Upper lobe of left lung (tissue), 6 donors: Measurements from ENCODE around the gene ZNF735. TPM values are rescaled to one million over a fixed set of nuclear protein-coding genes. Genes with fewer than 3 reads are reported as not detected.
"Not testable (repeated sequence)": the region's sequence is repeated elsewhere in the genome, so short reads cannot be mapped to it uniquely, and the experiment has no call there.

Experiments
- ATAC-seq, 2 donors: fragments of 200-7000 bp; cut with Tn5 transposase; one replicate each; pipeline ENCODE4 v1.9.1; 2022; ENCODE audit warnings: mild to moderate bottlenecking in 2 of 2, moderate library complexity in 2 of 2; ENCODE audit not compliant: low FRiP score in 2 of 2
- DNase-seq, 2 donors: peaks; one replicate each; pipeline ENCODE4 v3.0.0-alpha.2; 2019 to 2020
- H3K27ac ChIP-seq, 4 donors: fragments of 200-600 bp; sonication (generic); one replicate each; pipeline ENCODE4 v1.5.1; 2016 to 2019
- H3K27me3 ChIP-seq, 4 donors: fragments of 200-600 bp; sonication (generic); one replicate each; pipeline ENCODE4 v1.5.1; 2017 to 2019
- H3K36me3 ChIP-seq, 4 donors: fragments of 200-600 bp; sonication (generic); one replicate each; pipeline ENCODE4 v1.5.1; 2016 to 2019
- H3K4me1 ChIP-seq, 4 donors: fragments of 200-600 bp; sonication (generic); one replicate each; pipeline ENCODE4 v1.5.1; 2018 to 2019
- H3K4me3 ChIP-seq, 4 donors: fragments of 200-600 bp; sonication (generic); one replicate each; pipeline ENCODE4 v1.5.1; 2017 to 2019; ENCODE audit warnings: mild to moderate bottlenecking in 2 of 4, moderate library complexity in 1 of 4
- H3K9me3 ChIP-seq, 4 donors: fragments of 200-600 bp; sonication (generic); one replicate each; pipeline ENCODE4 v1.5.1; 2018 to 2019
- CTCF ChIP-seq, 6 experiments: fragments of 450-650 bp in 4 of 6; fragments of 200-600 bp in 2 of 6; sonication (generic) in 2 of 6; IDR thresholded peaks; one replicate each; pipeline ENCODE4 v1.5.1; 2016 to 2019; ENCODE audit warnings: antibody characterized with exemption in 6 of 6
- EP300 ChIP-seq, 4 donors: sonication (generic); formaldehyde crosslinking; IDR thresholded peaks; one replicate each; pipeline ENCODE4 v1.5.1; 2017; ENCODE audit warnings: antibody characterized with exemption in 4 of 4, control low read depth in 2 of 4
- POLR2A ChIP-seq, 4 donors: fragments of 450-650 bp; IDR thresholded peaks; one replicate each; pipeline ENCODE4 v1.5.1; 2016 to 2017; ENCODE audit warnings: antibody characterized with exemption in 4 of 4, mild to moderate bottlenecking in 2 of 4
- POLR2AphosphoS5 ChIP-seq, 2 donors: sonication (generic); formaldehyde crosslinking; IDR thresholded peaks; one replicate each; pipeline ENCODE4 v1.5.1; 2017; ENCODE audit warnings: antibody characterized with exemption in 2 of 2
- WGBS, 2 donors: methylation state at CpG; one replicate each; pipeline ENCODE4 v1.1.5; 2017 to 2018; 5-methylcytosine and 5-hydroxymethylcytosine counted together
- total RNA-seq, 6 donors: library from RNA; depleted of rRNA in 4 of 6; stranded (reverse); fragments of >200 nt in 4 of 6; gene quantifications; one replicate each; pipeline versions ENCODE4 v1.1.0 to v1.2.1, GENCODE V29; 2016 to 2021
- donor health status: DM: no; HTN: no; CAD: no; lungs with moderate emphysema.
- donor health status: DM: no; HTN: yes; CAD: no; lungs with severe emphysema.

ZNF735 gene
- not detected for total RNA-seq

DNA sequence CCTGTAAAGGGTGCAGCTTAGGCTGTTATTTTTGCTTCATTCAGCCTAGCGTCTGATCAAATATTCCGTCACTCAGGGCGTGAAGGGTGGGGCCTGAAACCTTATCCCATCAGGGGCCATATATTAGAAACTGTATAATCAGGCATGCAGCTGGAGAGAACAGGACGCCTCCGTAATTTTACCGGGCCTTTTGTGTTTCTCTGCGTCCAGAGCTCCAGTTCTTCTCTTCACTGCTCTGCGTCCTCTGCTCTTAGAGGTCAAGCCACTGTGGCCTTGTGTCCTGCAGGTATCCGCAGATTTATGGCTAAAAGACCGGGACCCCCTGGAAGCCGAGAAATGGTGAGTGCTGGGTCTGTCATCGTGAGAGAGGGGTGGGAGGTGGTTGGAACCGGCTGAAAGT lies at the start of gene ZNF735:
TSS of gene ZNF735 (plus strand) at position 301 of the 400 bp plus-strand sequence. CDS start at position 301, 0 bp downstream.
- ATAC-seq (no peak), DNase-seq (no peak)
- no peak within 1 kb of the TSS for H3K27ac ChIP-seq
- H3K36me3 ChIP-seq = no peaks in the 10 kb centered on the region
- H3K4me3 ChIP-seq = no peak within 1 kb of the TSS
- TF ChIP-seq CTCF (IDR thresholded peaks at IDR 0.05) = no peak
- TF ChIP-seq POLR2A (IDR thresholded peaks at IDR 0.05) = no peak
- TF ChIP-seq POLR2AphosphoS5 (IDR thresholded peaks at IDR 0.05) = no peak
- no peak for TF ChIP-seq EP300 (IDR thresholded peaks at IDR 0.05)
- H3K9me3 ChIP-seq = peaks cover 0 to 46% (median 16%) of the 10 kb centered on the region in 4 donors
- 82 to 86% methylated on average over 13 of the region's 13 CpGs for WGBS, 2 donors
- H3K4me1 ChIP-seq = no peaks in the 10 kb centered on the region
- H3K27me3 ChIP-seq = no peaks in the 10 kb centered on the region

DNA sequence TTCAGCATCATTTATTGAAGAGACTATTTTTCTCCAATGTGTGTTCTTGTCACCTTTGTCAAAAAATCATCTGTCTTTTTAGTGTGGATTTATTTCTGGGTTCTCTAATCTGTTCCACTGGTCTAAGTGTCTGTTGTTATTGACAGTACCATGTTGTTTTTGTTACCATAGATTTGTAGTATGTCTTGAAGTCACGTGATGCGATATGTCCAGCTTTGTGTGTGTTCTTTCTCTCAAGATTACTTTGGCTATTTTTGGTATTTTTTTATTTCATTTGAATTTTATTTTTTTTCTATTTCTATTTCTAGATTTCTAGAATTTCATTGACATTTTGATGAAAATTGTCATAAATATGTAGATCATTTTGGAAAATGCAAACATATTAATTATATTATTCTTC lies 36.0 kb upstream of the ZNF735 start:
- peaks cover 0 to 19% (median 3%) of the 10 kb centered on the region in 4 donors for H3K9me3 ChIP-seq
- 77 to 86% methylated on average over 2 of the region's 2 CpGs for WGBS, 2 donors
- H3K4me1 ChIP-seq, H3K27me3 ChIP-seq, ATAC-seq, DNase-seq, H3K4me3 ChIP-seq, H3K36me3 ChIP-seq, H3K27ac ChIP-seq: not testable (repeated sequence)

GRCh38 chr7:64174328-64174727 lies 32.7 kb upstream of the ZNF735 start:
- ATAC-seq = peak in 1 of 2 donors; percentile 65
- DNase-seq = peak in 1 of 2 donors; percentile 43
- 71 to 78% methylated on average over 5 of the region's 5 CpGs for WGBS, 2 donors

GRCh38 chr7:64174941-64175340 lies 32.1 kb upstream of the ZNF735 start:
- Histone ChIP-seq H3K36me3 (no peaks in the 10 kb centered on the region), H3K27ac (no peak overlapping the region), H3K9me3 (peaks cover 0 to 19% (median 3%) of the 10 kb centered on the region in 4 donors), H3K27me3 (no peaks in the 10 kb centered on the region), H3K4me3 (no peak overlapping the region), H3K4me1 (no peaks in the 10 kb centered on the region)
- no peak for TF ChIP-seq POLR2A (IDR thresholded peaks at IDR 0.05)
- WGBS, 2 donors = 10% methylated on average over 3 of the region's 7 CpGs; no CpG with 5 or more reads in 1 of the 2 donors
- ATAC-seq = peak in 1 of 2 donors; percentile 34
- no peak for DNase-seq

More at GRCh38 chr7:64174328-64174727, 32.7 kb upstream of the ZNF735 start:
- TF ChIP-seq POLR2AphosphoS5 (IDR thresholded peaks at IDR 0.05) (no peak), POLR2A (IDR thresholded peaks at IDR 0.05) (no peak), CTCF (IDR thresholded peaks at IDR 0.05) (no peak), EP300 (IDR thresholded peaks at IDR 0.05) (no peak)
- H3K36me3 ChIP-seq = no peaks in the 10 kb centered on the region
- no peak overlapping the region for H3K27ac ChIP-seq
- no peaks in the 10 kb centered on the region for H3K4me1 ChIP-seq
- no peak overlapping the region for H3K4me3 ChIP-seq
- H3K9me3 ChIP-seq = peaks cover 0 to 19% (median 3%) of the 10 kb centered on the region in 4 donors
- no peaks in the 10 kb centered on the region for H3K27me3 ChIP-seq

DNA sequence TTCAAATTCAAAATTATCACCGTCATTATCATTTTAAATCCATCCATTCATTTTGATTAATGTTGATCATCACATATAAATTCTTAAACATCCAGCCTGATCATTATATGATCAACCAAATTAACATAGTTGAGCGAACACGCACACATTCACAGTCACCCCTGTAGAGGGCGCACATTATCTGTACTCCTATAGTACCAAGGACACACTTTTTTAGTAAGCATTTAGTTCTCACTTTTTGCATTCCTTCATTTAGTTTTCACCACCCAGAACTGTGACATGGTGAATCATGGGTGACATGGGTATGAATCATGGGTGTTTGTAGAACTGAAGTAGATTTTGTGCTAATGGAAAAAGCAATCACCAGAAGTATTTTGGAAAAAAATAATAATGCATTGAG lies 26.0 kb upstream of the ZNF735 start:
- DNase-seq (no peak), ATAC-seq (no peak)
- Histone ChIP-seq H3K27ac (no peak overlapping the region), H3K4me1 (peaks cover 0 to 14% (median 0%) of the 10 kb centered on the region in 4 donors), H3K4me3 (no peak overlapping the region), H3K36me3 (no peaks in the 10 kb centered on the region), H3K9me3 (peaks cover 0 to 14% (median 3%) of the 10 kb centered on the region in 4 donors), H3K27me3 (peaks cover 0 to 8% (median 2%) of the 10 kb centered on the region in 4 donors)
- WGBS, 2 donors = 44 to 45% methylated on average over 4 of the region's 4 CpGs
- TF ChIP-seq POLR2AphosphoS5 (IDR thresholded peaks at IDR 0.05) (no peak), EP300 (IDR thresholded peaks at IDR 0.05) (no peak)

- peak in 1 of 2 donors; percentile 77 for DNase-seq
- Histone ChIP-seq H3K4me1 (peaks cover 0 to 14% (median 0%) of the 10 kb centered on the region in 4 donors), H3K36me3 (no peaks in the 10 kb centered on the region), H3K4me3 (no peak overlapping the region), H3K27ac (no peak overlapping the region), H3K27me3 (peaks cover 0 to 8% (median 2%) of the 10 kb centered on the region in 4 donors), H3K9me3 (peaks cover 0 to 14% (median 3%) of the 10 kb centered on the region in 4 donors)
- no peak for ATAC-seq
- WGBS, 2 donors = 35 to 48% methylated on average over 23 to 30 of the region's 46 CpGs
- no peak for TF ChIP-seq CTCF (IDR thresholded peaks at IDR 0.05)
- TF ChIP-seq POLR2A (IDR thresholded peaks at IDR 0.05) = no peak
- no peak for TF ChIP-seq POLR2AphosphoS5 (IDR thresholded peaks at IDR 0.05)
- TF ChIP-seq EP300 (IDR thresholded peaks at IDR 0.05) = no peak
Observed at GRCh38 chr7:64181586-64181985, 25.4 kb upstream of the ZNF735 start.
